Midbrain (tissue), 1 donor: ENCODE results near the gene GTF3C2.
"Not testable (repeated sequence)": the region's sequence is repeated elsewhere in the genome, so short reads cannot be mapped to it uniquely, and the experiment has no call there.

Source experiments
- DNase-seq: peaks from one replicate; lab custom pipeline; 2025; lab: John Stamatoyannopoulos, UW

The GTF3C2 gene

GRCh38 chr2:27370816-27371620, 14.5 kb upstream of the GTF3C2 start:
- DNase-seq, result no peak

- peak; percentile 100 for DNase-seq
These were observed 13.7 kb upstream of the GTF3C2 start, which contains the start of the genes EIF2B4 and SNX17 for GRCh38 chr2:27370026-27370815. EIF2B4 (minus strand) TSS chr2:27370338; CDS start chr2:27370314, 24 bp downstream. SNX17 (plus strand) TSS chr2:27370616; CDS start chr2:27370744, 128 bp downstream.

- peak; percentile 15 for DNase-seq
These were observed 13.0 kb upstream of the GTF3C2 start for GRCh38 chr2:27369471-27370025.

GRCh38 chr2:27363933-27364332, 7.4 kb upstream of the GTF3C2 start:
- no peak for DNase-seq

- no peak for DNase-seq
These were observed 6.3 kb upstream of the GTF3C2 start for GRCh38 chr2:27362678-27363420.

GRCh38 chr2:27356056-27356381, 545 bp downstream of the GTF3C2 start:
- DNase-seq, result no peak

- DNase-seq, result no peak
These were observed 2.0 kb downstream of the GTF3C2 start for GRCh38 chr2:27354597-27354927.

GRCh38 chr2:27353762-27354596, 2.6 kb downstream of the GTF3C2 start:
- no peak for DNase-seq

GRCh38 chr2:27353386-27353761, 3.2 kb downstream of the GTF3C2 start:
- not testable (repeated sequence) for DNase-seq

- no peak for DNase-seq
These were observed 4.6 kb downstream of the GTF3C2 start for GRCh38 chr2:27351802-27352598.

GRCh38 chr2:27350106-27350693, 6.4 kb downstream of the GTF3C2 start:
- no peak for DNase-seq

- no peak for DNase-seq
These were observed 8.9 kb downstream of the GTF3C2 start for GRCh38 chr2:27347641-27348040.

GRCh38 chr2:27336173-27336572, 20.4 kb downstream of the GTF3C2 start:
- DNase-seq, result no peak

- DNase-seq, result no peak
These were observed 21.3 kb downstream of the GTF3C2 start for GRCh38 chr2:27335311-27335710.

- no peak for DNase-seq
These were observed 31.8 kb downstream of the GTF3C2 start for GRCh38 chr2:27324720-27325119.

GRCh38 chr2:27323596-27324285, 32.8 kb downstream of the GTF3C2 start:
- DNase-seq, result no peak

- DNase-seq, result peak; percentile 91
These were observed 33.6 kb downstream of the GTF3C2 start, which contains the start of gene MPV17 for GRCh38 chr2:27322766-27323595. MPV17 (minus strand) TSS chr2:27323097; CDS start chr2:27322517, 580 bp downstream.

- no peak for DNase-seq
These were observed 34.2 kb downstream of the GTF3C2 start for GRCh38 chr2:27322301-27322765.
